MM.1S (cell line): ENCODE data around the gene CTU1.

ENCODE experiments used
- EZH2 ChIP-seq: fragments of 300-600 bp; sonication (generic); optimal IDR thresholded peaks from 2 replicates; pipeline ENCODE3; 2017; ENCODE audit warnings: low read depth, mild to moderate bottlenecking, antibody characterized with exemption, low read length, mixed read lengths
- TF ChIP-seq, protein P1 (sequence below): fragments of 300-600 bp; sonication (generic); IDR thresholded peaks from 2 replicates; pipeline ENCODE4 v1.5.1; 2016; ENCODE audit warnings: antibody characterized with exemption, low read length, mixed read lengths

GRCh38 chr19:51137792-51138425, 29.7 kb upstream of the CTU1 start:
- TF ChIP-seq, protein P1, sequence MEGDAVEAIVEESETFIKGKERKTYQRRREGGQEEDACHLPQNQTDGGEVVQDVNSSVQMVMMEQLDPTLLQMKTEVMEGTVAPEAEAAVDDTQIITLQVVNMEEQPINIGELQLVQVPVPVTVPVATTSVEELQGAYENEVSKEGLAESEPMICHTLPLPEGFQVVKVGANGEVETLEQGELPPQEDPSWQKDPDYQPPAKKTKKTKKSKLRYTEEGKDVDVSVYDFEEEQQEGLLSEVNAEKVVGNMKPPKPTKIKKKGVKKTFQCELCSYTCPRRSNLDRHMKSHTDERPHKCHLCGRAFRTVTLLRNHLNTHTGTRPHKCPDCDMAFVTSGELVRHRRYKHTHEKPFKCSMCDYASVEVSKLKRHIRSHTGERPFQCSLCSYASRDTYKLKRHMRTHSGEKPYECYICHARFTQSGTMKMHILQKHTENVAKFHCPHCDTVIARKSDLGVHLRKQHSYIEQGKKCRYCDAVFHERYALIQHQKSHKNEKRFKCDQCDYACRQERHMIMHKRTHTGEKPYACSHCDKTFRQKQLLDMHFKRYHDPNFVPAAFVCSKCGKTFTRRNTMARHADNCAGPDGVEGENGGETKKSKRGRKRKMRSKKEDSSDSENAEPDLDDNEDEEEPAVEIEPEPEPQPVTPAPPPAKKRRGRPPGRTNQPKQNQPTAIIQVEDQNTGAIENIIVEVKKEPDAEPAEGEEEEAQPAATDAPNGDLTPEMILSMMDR: no peak
- TF ChIP-seq EZH2: no peak
